Stimulated activated CD4-positive, alpha-beta T cell treated with anti-CD3 and anti-CD28 coated beads, Interleukin-4, amount 100 ng/mL, for 1 hour (primary cell): ENCODE data around the gene PIK3C2A.

Experiments
- DNase-seq: peaks from one replicate; pipeline ENCODE4 v3.0.0-alpha.2; 2020

PIK3C2A gene

DNA sequence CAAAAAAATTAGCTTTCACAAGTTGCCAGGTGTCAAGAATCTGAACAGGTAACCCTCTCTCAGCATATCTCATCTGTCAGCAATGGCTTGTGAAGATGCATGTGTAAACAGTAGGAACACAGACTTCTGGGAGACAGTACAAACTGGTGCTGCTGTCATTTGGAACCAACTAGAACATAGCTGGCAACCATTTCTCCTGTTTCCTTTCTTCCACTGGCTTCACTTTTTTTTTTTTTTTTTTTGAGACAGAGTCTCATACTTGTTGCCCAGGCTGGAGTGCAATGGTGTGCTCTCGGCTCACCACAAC lies 2.1 kb upstream of the PIK3C2A start:
- no peak for DNase-seq

- DNase-seq, result no peak
These were observed 642 bp upstream of the PIK3C2A start for GRCh38 chr11:17208257-17208999.

DNA sequence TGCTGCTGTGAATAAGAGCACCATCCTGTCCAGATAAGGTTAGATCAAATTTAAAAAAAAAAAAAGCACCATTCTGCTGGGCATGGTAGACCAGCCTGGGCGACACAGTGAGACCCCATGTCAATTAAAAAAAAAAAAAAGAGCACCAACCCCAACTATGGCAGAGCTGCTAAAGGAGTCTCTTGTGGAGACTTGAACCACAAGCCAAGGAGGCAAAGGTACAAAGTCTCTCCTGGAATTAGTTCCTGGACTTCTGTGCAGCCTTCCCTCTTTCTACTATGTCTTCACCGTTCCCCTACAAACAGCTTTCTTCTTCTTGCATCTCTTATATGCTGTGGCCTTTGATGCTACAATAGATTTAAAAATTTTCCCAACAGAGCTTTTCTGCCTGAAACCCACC lies 1.3 kb downstream of the PIK3C2A start:
- DNase-seq, result no peak

DNA sequence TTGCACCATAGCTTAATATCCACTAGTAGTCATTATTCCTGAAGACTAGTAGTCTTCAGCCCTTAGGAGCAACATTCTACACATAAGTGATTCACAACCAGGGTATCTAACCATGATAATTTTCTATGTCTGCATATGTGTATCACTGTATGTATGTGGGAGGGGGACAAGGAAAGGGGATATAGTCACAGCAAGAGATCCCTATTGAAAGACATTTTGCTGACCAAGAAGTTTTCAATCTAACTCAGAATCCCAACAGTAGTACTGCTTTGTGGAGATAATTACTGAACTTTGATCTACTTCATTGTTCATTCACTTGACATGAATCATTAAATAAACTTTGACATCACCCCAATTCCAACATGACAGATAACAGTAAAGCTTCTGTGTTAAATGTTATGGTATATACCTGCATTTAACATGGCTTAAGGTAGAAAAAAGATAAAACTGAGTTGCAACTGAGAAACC lies 10.3 kb downstream of the PIK3C2A start:
- DNase-seq, result no peak

DNA sequence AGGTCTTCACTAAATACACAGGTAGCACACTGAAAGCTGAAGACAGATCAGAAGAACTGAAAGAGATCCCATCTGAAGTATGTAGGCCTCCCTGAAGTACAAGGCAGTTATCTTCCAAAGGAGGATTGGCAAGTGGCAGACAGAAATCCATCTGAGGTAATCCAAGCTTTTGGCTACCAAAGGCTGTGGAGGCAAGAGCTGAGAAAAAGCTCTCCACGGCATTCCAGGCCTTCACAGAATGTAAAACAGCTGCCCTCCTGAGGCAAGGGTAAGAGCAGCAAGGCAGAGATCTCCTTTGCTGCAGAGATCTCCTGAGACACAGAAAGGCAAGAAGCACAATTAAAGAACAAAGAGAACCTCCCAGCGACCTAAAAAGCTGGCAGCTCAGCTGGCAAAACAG lies 19.1 kb downstream of the PIK3C2A start:
- DNase-seq, result no peak

DNA sequence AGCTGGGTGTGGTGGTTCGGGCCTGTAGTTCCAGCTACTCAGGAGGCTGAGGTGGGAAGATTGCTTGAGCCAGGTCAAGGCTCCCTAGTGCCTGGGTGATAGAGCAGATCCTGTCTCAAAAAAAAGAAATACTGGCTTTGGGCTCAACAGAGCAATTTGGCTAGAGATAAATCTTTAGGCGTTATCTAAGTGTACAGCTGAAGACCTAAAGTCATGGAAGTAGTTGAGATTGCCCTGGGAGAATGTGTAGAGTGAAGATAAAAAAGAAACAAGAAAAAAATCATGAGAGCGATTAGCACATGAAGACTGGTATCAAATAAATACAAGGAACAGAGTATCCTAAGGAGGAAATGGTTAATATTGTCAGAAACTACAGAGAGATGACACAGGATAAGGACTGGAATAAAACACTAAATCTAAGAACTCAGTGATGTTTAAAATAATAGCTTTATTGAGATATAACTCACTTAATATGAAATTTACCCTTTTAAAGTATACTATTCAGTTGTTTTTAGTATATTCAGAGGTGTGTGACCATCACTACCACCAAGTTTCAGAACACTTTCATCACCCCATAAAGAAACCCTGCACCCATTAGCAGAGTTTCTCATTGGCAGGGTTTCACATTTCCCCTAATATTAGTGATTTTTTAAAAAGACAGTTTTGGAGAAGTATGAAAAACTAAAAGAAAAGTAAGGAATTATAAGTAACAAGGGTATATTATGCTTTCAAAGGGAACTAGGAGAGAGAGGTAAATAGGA lies 20.7 kb downstream of the PIK3C2A start:
- no peak for DNase-seq

- no peak for DNase-seq
These were observed 21.8 kb downstream of the PIK3C2A start for GRCh38 chr11:17185938-17186337.

DNA sequence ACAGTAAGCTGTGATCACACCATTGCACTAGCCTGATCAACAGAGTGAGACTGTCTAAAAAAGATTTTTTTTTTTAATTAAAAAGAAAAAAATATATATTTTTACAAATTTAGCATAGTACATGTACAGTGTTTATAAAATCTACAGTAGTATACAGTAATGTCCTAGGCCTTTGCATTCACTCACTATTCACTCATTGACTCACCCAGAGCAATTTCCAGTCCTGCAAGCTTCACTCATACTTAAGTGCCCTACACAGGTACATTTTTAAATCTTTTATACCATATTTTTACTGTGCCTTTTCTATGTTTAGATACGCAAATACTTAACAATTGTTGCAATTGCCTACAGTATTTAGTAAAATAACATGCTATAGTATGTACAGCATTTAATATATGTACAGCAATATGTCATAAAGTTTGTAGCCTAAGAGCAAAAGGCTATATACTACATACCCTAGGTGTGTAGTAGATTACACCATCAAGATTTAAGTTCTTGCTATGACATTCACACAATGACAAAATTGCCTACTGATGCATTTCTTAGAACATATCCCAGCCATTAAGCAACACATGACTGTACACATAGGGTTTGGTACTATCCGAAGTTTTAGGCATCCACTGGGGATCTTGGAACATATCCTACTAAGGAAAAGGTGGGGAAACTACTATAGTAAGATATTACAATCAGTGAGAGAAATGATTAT lies 22.8 kb downstream of the PIK3C2A start:
- DNase-seq, result no peak

- no peak for DNase-seq
These were observed 23.9 kb downstream of the PIK3C2A start for GRCh38 chr11:17183836-17184235.

GRCh38 chr11:17179970-17180369 lies 27.8 kb downstream of the PIK3C2A start:
- no peak for DNase-seq

DNA sequence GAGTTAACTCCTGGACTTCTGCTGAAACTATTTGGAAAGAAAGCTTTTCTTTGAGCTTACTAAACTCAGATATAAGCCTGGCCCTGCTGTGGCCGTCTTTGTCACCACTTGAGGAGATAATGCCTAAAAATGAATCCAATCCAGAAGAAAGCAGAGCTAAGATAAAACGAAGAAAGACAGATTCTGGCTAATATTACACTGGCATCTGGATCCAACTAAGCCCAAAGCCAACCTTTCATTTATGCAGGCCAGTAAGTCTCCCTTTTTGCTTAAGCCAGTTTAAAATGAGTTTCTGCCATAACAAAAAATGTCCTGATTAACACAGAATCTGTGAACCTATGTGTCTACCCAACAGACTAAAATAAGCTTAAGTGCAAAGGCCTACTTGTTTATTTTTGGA lies 34.5 kb downstream of the PIK3C2A start:
- no peak for DNase-seq

DNA sequence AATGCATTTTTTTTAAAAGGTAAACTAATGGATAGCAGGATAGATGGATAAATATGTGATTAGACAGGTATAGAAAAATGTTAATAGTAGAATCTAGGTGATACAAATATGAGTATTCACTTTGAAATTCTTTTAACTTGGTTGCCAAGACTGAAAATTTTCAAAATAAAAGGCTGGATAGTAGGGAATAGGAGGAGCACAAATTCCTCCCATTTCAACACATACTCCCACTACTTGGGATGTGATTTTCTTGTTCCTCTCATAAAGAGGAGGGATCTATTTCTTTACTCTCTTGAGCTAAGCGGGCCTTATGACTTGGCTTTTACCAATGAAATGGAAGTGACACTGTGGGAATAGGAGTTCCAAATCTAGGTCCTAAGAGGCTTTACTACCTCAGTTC lies 35.9 kb downstream of the PIK3C2A start:
- DNase-seq, result no peak

DNA sequence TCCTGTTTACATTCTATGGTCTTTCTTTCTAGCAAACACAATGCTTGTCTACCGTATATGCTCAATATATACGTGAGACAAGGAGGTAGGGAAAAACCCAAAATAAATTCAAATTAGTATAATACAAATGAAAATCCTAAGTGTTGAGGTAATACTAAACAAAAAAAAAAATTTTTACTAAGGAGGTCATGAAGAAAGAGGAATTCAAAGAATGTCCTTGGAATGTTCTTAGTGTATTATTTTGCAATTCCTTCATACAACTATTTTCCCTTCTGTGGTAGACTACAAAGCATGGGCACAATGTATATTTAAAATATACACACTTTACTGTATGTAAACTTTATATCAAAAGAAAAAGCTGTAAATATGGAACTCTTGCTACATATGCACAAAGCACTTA lies 36.4 kb downstream of the PIK3C2A start:
- DNase-seq, result no peak

DNA sequence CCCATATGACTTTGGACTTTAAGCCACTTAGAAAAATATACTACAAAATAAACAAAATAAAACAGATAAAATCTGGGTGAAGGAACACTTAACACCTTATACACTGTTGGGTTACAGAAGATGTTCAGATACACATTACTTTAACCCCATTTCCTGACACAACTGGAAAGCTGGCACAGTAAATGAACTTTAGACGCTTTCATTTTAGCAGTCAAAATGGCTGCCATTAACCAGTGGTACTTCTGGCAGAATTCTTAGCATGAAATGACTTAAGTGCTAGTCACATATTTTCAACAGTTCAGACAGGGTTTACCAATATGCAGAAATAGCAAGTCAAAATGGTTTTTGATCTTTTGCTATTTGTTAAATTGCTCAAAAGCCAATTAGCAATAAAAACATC lies 37.9 kb downstream of the PIK3C2A start:
- no peak for DNase-seq

GRCh38 chr11:17165247-17165890 lies 42.4 kb downstream of the PIK3C2A start:
- DNase-seq, result no peak

GRCh38 chr11:17164361-17165246 lies 43.2 kb downstream of the PIK3C2A start:
- no peak for DNase-seq

- no peak for DNase-seq
These were observed 44.0 kb downstream of the PIK3C2A start for GRCh38 chr11:17163736-17164135.

GRCh38 chr11:17163291-17163690 lies 44.5 kb downstream of the PIK3C2A start:
- DNase-seq, result no peak

GRCh38 chr11:17162376-17162775 lies 45.4 kb downstream of the PIK3C2A start:
- no peak for DNase-seq

- no peak for DNase-seq
These were observed 46.3 kb downstream of the PIK3C2A start for GRCh38 chr11:17161515-17161914.

- DNase-seq, result no peak
These were observed 48.3 kb downstream of the PIK3C2A start for GRCh38 chr11:17159441-17159840.
